ENCODE results near the gene MEX3D. TPM values are rescaled to one million over a fixed set of nuclear protein-coding genes. Genes with fewer than 3 reads are reported as not detected.
"Not testable (repeated sequence)": the region's sequence is repeated elsewhere in the genome, so short reads cannot be mapped to it uniquely, and the experiment has no call there.

MEX3D gene
- total RNA-seq, 1 donor from 2014 or later = 2.1 TPM

DNA sequence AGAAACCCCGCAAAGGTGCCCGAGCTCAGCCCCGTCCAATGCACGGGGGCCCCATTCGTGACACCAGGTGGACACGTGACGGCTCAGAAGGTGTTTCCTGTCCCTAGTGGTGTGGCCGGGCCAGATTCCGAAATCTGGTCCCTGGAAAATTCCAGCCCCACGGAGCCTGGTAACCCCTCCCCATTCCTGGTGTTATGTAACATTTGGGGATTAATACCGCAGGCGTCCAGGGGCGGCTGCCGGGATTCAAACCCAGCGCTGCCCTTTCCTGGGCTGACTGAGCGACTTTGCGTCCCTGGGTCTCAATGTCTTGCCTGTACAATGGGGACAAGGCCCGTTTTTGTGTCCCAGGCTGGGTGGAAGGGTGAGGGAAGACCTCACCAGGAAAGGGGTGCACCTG is 45.3 kb downstream of the MEX3D start:
- peaks cover 5% of the 10 kb centered on the region for H3K4me1 Mint-ChIP-seq
- ATAC-seq (ENCODE audit: low read depth) (no peak), DNase-seq (no peak)
- H3K27me3 Mint-ChIP-seq = peaks cover 51% of the 10 kb centered on the region
- POLR2A ChIA-PET = no interaction called here
- H3K9me3 Mint-ChIP-seq = no peaks in the 10 kb centered on the region
- no peak overlapping the region for H3K27ac Mint-ChIP-seq
- H3K4me3 Mint-ChIP-seq = no peak overlapping the region
- CTCF ChIA-PET = no interaction called here
- H3K36me3 Mint-ChIP-seq (ENCODE audit: low read depth) = no peaks in the 10 kb centered on the region
- intact Hi-C loops (cut with micrococcal nuclease) = no loop called here
- TF ChIP-seq, protein P1, sequence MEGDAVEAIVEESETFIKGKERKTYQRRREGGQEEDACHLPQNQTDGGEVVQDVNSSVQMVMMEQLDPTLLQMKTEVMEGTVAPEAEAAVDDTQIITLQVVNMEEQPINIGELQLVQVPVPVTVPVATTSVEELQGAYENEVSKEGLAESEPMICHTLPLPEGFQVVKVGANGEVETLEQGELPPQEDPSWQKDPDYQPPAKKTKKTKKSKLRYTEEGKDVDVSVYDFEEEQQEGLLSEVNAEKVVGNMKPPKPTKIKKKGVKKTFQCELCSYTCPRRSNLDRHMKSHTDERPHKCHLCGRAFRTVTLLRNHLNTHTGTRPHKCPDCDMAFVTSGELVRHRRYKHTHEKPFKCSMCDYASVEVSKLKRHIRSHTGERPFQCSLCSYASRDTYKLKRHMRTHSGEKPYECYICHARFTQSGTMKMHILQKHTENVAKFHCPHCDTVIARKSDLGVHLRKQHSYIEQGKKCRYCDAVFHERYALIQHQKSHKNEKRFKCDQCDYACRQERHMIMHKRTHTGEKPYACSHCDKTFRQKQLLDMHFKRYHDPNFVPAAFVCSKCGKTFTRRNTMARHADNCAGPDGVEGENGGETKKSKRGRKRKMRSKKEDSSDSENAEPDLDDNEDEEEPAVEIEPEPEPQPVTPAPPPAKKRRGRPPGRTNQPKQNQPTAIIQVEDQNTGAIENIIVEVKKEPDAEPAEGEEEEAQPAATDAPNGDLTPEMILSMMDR (IDR thresholded peaks at IDR 0.05) = no peak

DNA sequence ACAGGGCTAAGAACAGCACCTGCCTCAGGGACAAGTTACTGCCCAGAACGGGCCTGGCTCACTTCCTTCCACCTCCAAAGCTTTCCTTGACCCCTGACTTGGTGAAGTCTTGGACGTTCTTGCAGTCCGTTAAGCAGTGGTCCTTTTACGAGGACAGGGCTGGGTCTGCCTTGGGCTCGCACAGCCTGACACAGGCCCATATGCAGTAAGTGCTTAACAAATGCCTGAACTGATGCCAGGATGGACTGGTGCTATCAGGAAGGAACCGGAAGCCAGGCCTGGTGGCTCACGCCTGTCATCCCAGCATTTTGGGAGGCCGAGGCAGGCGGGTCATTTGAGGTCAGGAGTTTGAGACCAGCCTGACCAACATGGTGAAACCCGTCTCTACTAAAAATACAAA is 46.1 kb downstream of the MEX3D start:
- Mint-ChIP-seq H3K4me3 (no peak overlapping the region), H3K9me3 (no peaks in the 10 kb centered on the region), H3K36me3 (ENCODE audit: low read depth) (no peaks in the 10 kb centered on the region), H3K4me1 (peaks cover 5% of the 10 kb centered on the region), H3K27me3 (peaks cover 47% of the 10 kb centered on the region), H3K27ac (no peak overlapping the region)
- POLR2A ChIA-PET = no interaction called here
- ATAC-seq (ENCODE audit: low read depth) (no peak), DNase-seq (no peak)
- TF ChIP-seq, protein P1 (IDR thresholded peaks at IDR 0.05) = no peak
- CTCF ChIA-PET = no interaction called here
- intact Hi-C loops (cut with micrococcal nuclease) = no loop called here

DNA sequence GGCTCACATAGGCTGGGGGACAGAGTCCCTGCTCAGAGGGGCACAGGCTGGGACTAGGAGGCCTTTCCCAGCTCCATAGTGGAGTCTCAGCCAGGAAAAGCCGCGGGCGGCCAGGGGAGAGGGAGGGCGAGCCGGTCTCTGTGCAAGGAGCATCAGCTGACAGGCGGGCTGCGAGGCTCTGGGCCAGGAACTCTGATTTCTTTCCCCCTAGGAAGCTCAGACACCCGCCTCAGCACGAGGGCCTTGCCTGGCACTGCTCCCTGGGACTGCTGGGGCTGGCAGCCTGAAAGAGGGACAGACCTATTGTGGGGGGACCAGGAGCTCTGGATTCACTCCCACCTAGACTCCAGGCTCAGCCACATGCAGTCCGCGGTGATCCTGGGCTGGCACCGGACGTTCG is 46.5 kb downstream of the MEX3D start:
- H3K4me3 Mint-ChIP-seq = no peak overlapping the region
- ATAC-seq (ENCODE audit: low read depth) = no peak
- H3K36me3 Mint-ChIP-seq (ENCODE audit: low read depth) = no peaks in the 10 kb centered on the region
- ChIA-PET POLR2A (interaction anchor here (0.6 kb wide), 1 partner anchor 82 kb away, joined by 3 read pairs; no protein-coding TSS in a partner anchor), CTCF (no interaction called here)
- no peak for DNase-seq
- H3K27me3 Mint-ChIP-seq = peaks cover 48% of the 10 kb centered on the region
- peaks cover 5% of the 10 kb centered on the region for H3K4me1 Mint-ChIP-seq
- intact Hi-C loops (cut with micrococcal nuclease) = no loop called here
- no peak overlapping the region for H3K27ac Mint-ChIP-seq
- TF ChIP-seq, protein P1 (IDR thresholded peaks at IDR 0.05) = no peak
- no peaks in the 10 kb centered on the region for H3K9me3 Mint-ChIP-seq

DNA sequence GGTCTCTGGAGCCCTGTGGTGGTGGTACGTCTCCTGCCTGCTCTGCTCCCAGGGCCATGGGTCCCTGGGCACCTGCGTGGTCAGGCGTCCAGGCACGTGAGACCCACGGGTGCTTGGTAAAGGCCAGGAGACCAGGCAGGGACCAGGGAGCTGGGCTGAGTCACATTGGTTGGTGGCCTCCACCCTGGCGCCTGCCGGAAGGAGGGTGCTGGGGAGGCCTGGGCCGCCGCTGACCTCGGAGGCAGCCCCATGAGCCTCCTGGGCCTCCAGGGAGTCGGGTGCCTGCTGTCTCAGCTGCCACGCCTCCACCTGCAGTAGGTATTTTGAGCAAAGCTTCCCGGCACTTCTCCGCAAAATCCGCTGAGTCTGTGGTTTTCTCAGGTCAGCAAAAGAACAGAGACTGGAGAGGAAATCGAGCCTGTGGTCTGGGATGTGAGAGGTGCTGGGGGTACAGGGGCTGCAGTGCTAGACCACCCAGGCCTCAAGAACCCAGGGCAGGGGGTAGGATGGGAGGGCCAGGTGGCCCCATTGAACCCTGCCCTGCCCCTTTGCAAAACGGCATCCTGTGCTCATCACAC is 47.8 kb downstream of the MEX3D start:
- Mint-ChIP-seq H3K27ac (no peak overlapping the region), H3K9me3 (no peaks in the 10 kb centered on the region), H3K36me3 (ENCODE audit: low read depth) (no peaks in the 10 kb centered on the region), H3K27me3 (peaks cover 43% of the 10 kb centered on the region), H3K4me1 (peaks cover 5% of the 10 kb centered on the region), H3K4me3 (no peak overlapping the region)
- ChIA-PET POLR2A (no interaction called here), CTCF (no interaction called here)
- DNase-seq = no peak
- no peak for ATAC-seq (ENCODE audit: low read depth)
- TF ChIP-seq, protein P1 (IDR thresholded peaks at IDR 0.05) = no peak
- intact Hi-C loops (cut with micrococcal nuclease) = no loop called here

DNA sequence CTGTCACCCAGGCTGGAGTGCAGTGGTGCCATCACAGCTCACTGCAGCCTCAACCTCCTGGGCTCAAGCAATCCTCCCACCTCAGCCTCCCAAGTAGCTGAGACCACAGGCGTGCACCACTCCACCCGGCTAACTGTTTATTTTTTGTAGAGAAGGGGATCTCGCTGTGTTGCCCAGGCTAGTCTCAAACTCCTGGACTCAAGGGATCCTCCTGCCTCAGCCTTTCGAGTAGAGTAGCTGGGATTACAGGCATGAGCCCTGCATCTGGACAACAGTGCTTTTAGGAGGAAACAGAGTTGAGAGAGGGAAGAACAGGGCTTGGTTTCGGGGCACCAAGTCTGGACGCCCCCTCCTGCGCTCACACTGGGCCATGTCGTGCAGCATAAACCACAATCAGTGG is 48.3 kb downstream of the MEX3D start:
- H3K9me3 Mint-ChIP-seq; intact Hi-C loops (cut with micrococcal nuclease); POLR2A ChIA-PET; H3K36me3 Mint-ChIP-seq (ENCODE audit: low read depth); H3K4me1 Mint-ChIP-seq; H3K4me3 Mint-ChIP-seq; DNase-seq; CTCF ChIA-PET; H3K27ac Mint-ChIP-seq; ATAC-seq (ENCODE audit: low read depth): not testable (repeated sequence)
- peaks cover 42% of the 10 kb centered on the region for H3K27me3 Mint-ChIP-seq

DNA sequence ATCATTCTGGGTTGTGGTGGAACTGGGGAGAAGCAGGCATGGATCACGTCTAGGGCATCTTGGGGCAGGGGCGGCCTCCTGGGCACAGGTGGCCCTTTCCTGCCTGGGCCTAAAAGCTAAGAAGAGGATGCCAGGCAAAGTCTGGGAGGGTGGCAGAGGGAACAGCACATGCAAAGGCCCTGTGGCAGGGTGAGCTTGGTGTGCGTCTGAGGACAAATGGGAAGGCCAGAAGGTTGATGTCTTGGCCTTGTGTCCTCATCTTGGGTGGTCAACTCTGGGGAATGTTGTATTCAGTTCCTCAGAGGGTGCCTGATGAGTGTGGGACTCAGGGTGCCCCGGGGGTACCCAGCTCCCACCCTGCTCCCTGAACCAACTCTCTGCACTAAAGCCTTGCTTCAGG is 49.7 kb downstream of the MEX3D start:
- ChIA-PET POLR2A (no interaction called here), CTCF (no interaction called here)
- no peak overlapping the region for H3K27ac Mint-ChIP-seq
- ATAC-seq (ENCODE audit: low read depth) = no peak
- H3K36me3 Mint-ChIP-seq (ENCODE audit: low read depth) = no peaks in the 10 kb centered on the region
- intact Hi-C loops (cut with micrococcal nuclease) = no loop called here
- H3K4me3 Mint-ChIP-seq = no peak overlapping the region
- H3K27me3 Mint-ChIP-seq = peaks cover 39% of the 10 kb centered on the region
- H3K9me3 Mint-ChIP-seq = no peaks in the 10 kb centered on the region
- TF ChIP-seq, protein P1 (IDR thresholded peaks at IDR 0.05) = no peak
- no peak for DNase-seq
- H3K4me1 Mint-ChIP-seq = no peaks in the 10 kb centered on the region
